ENCODE results near the gene MITF. TPM values are rescaled to one million over a fixed set of nuclear protein-coding genes. Genes with fewer than 3 reads are reported as not detected.

Gene MITF
- total and polyA plus RNA-seq, 8 donors: 3.5 to 61.3 (median 15.5) TPM

DNA sequence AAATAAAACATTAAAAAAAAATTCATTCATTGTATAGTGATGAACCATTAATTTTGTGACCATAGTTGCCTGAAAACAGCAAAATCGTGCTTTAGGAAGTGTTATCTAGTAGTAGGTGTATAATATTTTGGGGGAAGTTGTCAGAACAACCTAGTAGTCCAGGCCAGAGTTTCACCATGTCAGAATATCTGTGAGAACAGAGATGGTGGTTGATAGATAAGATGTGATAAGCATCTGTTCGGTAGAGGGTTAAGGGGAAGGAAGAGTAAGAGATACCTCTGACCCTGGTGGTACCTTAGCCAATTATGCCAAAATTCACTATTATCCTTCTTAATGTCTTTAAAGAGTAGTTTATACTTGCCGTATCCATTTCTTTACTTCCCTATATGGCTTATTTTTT is 113.8 kb downstream of the MITF start:
- peaks cover 15 to 34% (median 26%) of the 10 kb centered on the region in 4 donors for H3K4me1 ChIP-seq
- intact Hi-C loops (cut with DNase I; ENCODE audit: low total_unique reads): no loop called here
- WGBS, 5 donors: 73 to 83% (median 76%) methylated on average over 3 of the region's 3 CpGs

DNA sequence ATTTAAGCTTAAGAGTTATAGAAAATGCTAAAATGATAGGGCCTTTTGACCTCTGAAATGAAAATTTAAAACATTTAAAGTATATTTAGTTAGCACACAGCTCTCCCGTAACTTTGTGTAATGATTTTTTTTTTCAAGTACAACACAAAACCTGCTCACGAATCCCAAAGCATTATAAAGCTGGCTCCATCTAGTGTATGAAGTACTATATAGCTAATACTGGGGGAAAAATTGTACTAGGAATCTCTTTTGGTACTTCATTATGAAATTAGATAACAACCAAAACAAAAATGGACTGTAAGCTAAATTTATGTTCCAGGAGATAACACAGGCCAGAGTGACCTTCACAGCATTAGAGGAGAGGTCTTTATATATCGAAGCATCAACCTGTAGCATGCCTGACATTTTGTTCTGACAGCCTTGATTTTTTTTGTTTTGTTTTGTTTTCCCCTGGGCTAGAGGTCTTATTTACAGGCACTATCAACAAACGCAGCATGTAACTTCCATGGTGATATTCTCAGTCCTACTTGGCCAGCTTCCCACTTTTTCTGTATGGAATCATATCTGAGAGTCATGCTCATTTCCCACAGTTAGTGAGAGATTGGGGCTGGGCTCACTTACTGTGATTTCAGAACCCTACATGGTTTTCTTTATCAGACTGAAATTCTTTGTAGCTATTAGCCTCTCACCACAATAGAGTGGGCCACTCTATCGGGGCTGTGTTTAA is 116.3 kb downstream of the MITF start:
- WGBS, 5 donors: 12 to 23% (median 21%) methylated on average over 5 of the region's 5 CpGs
- Histone ChIP-seq H3K36me3 (no peaks in the 10 kb centered on the region), H3K4me1 (peaks cover 15 to 43% (median 26%) of the 10 kb centered on the region in 4 donors), H3K27me3 (no peaks in the 10 kb centered on the region), H3K27ac (peak overlapping the region in 3 of 5 donors; percentile 4 to 46 (median 17)), H3K4me3 (no peak overlapping the region), H3K9me3 (no peaks in the 10 kb centered on the region)
- DNase-seq: peak in 1 of 2 donors; percentile 80
- intact Hi-C loops (cut with DNase I; ENCODE audit: low total_unique reads): no loop called here
- TF ChIP-seq POLR2A (IDR thresholded peaks at IDR 0.05): no peak
- TF ChIP-seq, protein P1, sequence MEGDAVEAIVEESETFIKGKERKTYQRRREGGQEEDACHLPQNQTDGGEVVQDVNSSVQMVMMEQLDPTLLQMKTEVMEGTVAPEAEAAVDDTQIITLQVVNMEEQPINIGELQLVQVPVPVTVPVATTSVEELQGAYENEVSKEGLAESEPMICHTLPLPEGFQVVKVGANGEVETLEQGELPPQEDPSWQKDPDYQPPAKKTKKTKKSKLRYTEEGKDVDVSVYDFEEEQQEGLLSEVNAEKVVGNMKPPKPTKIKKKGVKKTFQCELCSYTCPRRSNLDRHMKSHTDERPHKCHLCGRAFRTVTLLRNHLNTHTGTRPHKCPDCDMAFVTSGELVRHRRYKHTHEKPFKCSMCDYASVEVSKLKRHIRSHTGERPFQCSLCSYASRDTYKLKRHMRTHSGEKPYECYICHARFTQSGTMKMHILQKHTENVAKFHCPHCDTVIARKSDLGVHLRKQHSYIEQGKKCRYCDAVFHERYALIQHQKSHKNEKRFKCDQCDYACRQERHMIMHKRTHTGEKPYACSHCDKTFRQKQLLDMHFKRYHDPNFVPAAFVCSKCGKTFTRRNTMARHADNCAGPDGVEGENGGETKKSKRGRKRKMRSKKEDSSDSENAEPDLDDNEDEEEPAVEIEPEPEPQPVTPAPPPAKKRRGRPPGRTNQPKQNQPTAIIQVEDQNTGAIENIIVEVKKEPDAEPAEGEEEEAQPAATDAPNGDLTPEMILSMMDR (IDR thresholded peaks at IDR 0.05): peak in 3 of 7 experiments; percentile 14 to 21 (median 15)
- TF ChIP-seq EP300 (IDR thresholded peaks at IDR 0.05): no peak
- no peak for TF ChIP-seq POLR2AphosphoS5 (IDR thresholded peaks at IDR 0.05)

More for the DNA sequence above, 113.8 kb downstream of the MITF start:
- no peaks in the 10 kb centered on the region for H3K9me3 ChIP-seq
- H3K27me3 ChIP-seq: no peaks in the 10 kb centered on the region
- H3K36me3 ChIP-seq: no peaks in the 10 kb centered on the region
- TF ChIP-seq POLR2AphosphoS5 (IDR thresholded peaks at IDR 0.05) (no peak), POLR2A (IDR thresholded peaks at IDR 0.05) (no peak), EP300 (IDR thresholded peaks at IDR 0.05) (no peak)
- TF ChIP-seq, protein P1 (IDR thresholded peaks at IDR 0.05): no peak
- no peak overlapping the region for H3K27ac ChIP-seq
- no peak for DNase-seq
- H3K4me3 ChIP-seq: no peak overlapping the region

DNA sequence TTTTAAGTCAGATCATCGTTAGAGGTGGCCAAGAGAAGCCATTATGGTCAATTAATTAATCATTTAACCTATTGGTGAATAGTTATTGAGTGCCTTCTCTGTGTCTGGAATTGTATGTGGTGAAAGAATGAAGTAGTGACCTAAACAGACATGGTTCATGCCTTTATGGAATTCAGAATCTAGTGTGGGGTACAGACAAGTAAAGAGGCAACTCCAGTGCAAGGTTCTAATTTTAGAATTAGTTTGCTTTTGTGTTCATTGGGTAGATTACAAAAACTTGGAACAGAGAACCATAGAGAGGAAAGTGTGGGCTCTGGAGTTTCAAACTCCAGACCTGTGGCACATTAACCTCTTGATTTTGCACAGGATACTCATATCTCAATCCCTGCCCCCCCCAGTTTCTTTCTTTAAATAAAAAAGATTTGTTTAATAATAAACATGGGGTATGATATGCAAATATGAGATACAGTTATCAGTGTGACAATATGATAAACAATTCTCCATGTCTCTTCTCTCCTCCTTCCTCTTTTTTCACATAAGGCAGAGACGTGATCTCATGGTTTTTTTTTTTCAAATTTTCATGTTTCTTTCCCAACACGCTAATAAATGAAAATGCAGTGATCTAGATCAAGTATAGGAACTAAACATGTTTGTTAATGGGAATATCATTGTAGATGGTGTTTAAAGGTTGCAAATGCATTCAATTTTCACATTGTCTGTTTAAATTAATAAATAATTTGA is 117.9 kb downstream of the MITF start:
- no peaks in the 10 kb centered on the region for H3K27me3 ChIP-seq
- 30 to 61% (median 46%) methylated on average over 3 of the region's 3 CpGs for WGBS, 5 donors
- H3K4me1 ChIP-seq: peaks cover 15 to 43% (median 28%) of the 10 kb centered on the region in 4 donors
- H3K4me3 ChIP-seq: no peak overlapping the region
- intact Hi-C loops (cut with DNase I; ENCODE audit: low total_unique reads): no loop called here
- no peaks in the 10 kb centered on the region for H3K36me3 ChIP-seq
- TF ChIP-seq, protein P1 (IDR thresholded peaks at IDR 0.05): no peak
- TF ChIP-seq POLR2AphosphoS5 (IDR thresholded peaks at IDR 0.05): no peak
- no peak for TF ChIP-seq POLR2A (IDR thresholded peaks at IDR 0.05)
- no peak for TF ChIP-seq EP300 (IDR thresholded peaks at IDR 0.05)
- peak overlapping the region in 1 of 5 donors; percentile 10 for H3K27ac ChIP-seq
- no peak for DNase-seq
- H3K9me3 ChIP-seq: no peaks in the 10 kb centered on the region

DNA sequence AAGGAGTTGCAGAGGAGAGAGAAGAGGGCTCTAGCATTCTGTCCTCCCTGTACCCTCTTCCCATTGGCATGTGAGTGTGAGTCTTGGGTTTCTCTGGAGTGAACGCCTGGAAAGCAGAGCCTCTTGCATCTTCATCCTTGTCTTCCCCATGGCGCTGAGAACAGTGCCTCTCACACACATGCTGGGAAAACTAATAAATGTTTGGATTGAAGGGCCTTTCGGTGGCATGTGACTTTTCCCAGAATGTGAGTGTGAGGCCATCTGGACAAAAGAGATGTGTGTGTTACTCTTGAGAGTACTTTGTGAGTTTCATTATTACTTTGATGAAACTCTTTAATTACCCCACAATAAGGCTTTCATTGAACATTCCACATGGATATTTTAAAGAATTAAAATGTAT is 122.3 kb downstream of the MITF start:
- Histone ChIP-seq H3K27ac (no peak overlapping the region), H3K9me3 (no peaks in the 10 kb centered on the region), H3K27me3 (no peaks in the 10 kb centered on the region), H3K4me1 (peaks cover 13 to 50% (median 36%) of the 10 kb centered on the region in 4 donors), H3K4me3 (no peak overlapping the region), H3K36me3 (no peaks in the 10 kb centered on the region)
- WGBS, 5 donors: 84 to 93% (median 92%) methylated on average over 3 of the region's 3 CpGs
- intact Hi-C loops (cut with DNase I; ENCODE audit: low total_unique reads): no loop called here
- TF ChIP-seq POLR2A (IDR thresholded peaks at IDR 0.05) (no peak), POLR2AphosphoS5 (IDR thresholded peaks at IDR 0.05) (no peak), EP300 (IDR thresholded peaks at IDR 0.05) (no peak)
- TF ChIP-seq, protein P1 (IDR thresholded peaks at IDR 0.05): no peak
- no peak for DNase-seq

Measured in stomach (tissue), 9 donors.